Subcutaneous abdominal adipose tissue (tissue), 5 donors: ENCODE results near the gene QSOX1.

ENCODE experiments used
- H3K27ac ChIP-seq: one replicate; pipeline ENCODE4 v1.7.0; 2013; ENCODE audit warnings: low read depth, mild to moderate bottlenecking, inconsistent platforms, low read length, moderate library complexity
- H3K27me3 ChIP-seq, 5 donors: one replicate each; pipeline ENCODE4 v1.7.0; 2013; ENCODE audit warnings: low read length in 5 of 5, inconsistent platforms in 1 of 5; ENCODE audit not compliant: control insufficient read depth in 5 of 5, insufficient read depth in 4 of 5
- H3K36me3 ChIP-seq, 5 donors: one replicate each; pipeline ENCODE4 v1.7.0; 2013; ENCODE audit warnings: low read length in 5 of 5; ENCODE audit not compliant: control insufficient read depth in 5 of 5, insufficient read depth in 5 of 5
- H3K4me1 ChIP-seq, 5 donors: one replicate each; pipeline ENCODE4 v1.7.0; 2013; ENCODE audit warnings: low read length in 5 of 5, mild to moderate bottlenecking in 3 of 5, moderate library complexity in 1 of 5; ENCODE audit not compliant: control insufficient read depth in 5 of 5, insufficient read depth in 5 of 5
- H3K4me3 ChIP-seq, 5 donors: one replicate each; pipeline ENCODE4 v1.7.0; 2013; ENCODE audit warnings: low read length in 5 of 5, low read depth in 1 of 5
- H3K9ac ChIP-seq, 5 donors: one replicate each; pipeline ENCODE4 v1.7.0; 2013; ENCODE audit warnings: low read length in 5 of 5, mild to moderate bottlenecking in 4 of 5, moderate library complexity in 3 of 5
- H3K9me3 ChIP-seq, 5 donors: one replicate each; pipeline ENCODE4 v1.7.0; 2013; ENCODE audit warnings: low read length in 5 of 5; ENCODE audit not compliant: control insufficient read depth in 5 of 5
- donor health status: healthy.
- donor health status: healthy.
- donor health status: healthy.
- donor health status: healthy.
- donor health status: healthy.

The QSOX1 gene

DNA sequence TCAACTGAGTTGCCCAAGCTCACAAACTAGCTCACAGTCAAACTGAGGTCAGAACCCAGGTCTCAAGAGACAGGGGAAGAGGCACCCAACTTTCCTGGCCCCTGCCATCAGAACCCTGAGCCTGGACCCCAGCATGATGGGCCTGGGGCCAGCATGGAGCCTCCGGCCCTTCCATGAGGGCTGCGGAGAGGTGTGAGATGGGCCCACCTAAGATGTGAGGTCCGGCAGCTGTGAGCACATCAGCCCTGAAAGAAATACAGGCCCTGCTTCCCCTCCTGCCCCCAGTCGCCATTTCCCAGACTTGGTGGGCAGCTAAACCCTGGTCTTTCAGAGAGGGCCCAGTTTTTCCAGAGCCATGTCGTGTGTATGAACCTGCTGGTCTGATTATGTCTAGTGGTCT lies 30.6 kb downstream of the QSOX1 start:
- Histone ChIP-seq H3K9me3 (no peaks in the 10 kb centered on the region), H3K9ac (no peak overlapping the region), H3K27ac (no peak overlapping the region), H3K4me1 (no peaks in the 10 kb centered on the region), H3K36me3 (peaks cover 3 to 80% (median 56%) of the 10 kb centered on the region in 5 donors), H3K4me3 (no peak overlapping the region), H3K27me3 (no peaks in the 10 kb centered on the region)

DNA sequence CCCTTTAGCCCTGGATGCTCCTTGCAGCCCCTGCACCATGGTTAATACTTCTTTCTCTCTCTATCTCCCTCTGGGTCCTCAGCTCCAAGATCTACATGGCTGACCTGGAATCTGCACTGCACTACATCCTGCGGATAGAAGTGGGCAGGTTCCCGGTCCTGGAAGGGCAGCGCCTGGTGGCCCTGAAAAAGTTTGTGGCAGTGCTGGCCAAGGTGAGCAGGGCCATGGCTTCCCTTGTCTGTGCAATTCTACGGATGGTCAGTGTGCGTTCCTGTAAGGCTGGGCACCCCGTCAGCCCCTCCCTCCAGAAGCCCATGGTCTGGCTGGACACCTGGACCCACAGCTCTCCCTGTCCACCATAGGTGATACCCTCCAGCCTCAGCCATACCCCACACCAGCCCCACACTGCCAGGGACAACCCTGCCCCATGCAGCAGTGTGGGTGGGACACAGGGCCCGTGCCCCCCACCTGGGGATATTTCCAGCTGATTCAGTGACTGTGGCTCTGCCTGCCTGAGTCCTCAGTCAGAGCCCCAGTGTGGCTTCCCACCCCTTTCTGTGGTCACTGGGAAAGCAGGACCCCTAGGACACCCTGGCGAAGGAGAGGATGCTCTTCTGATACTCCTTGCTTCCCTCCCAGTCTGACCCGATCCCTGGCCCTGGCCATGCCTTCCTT lies 31.4 kb downstream of the QSOX1 start:
- no peaks in the 10 kb centered on the region for H3K4me1 ChIP-seq
- H3K27me3 ChIP-seq: no peaks in the 10 kb centered on the region
- H3K9me3 ChIP-seq: no peaks in the 10 kb centered on the region
- H3K36me3 ChIP-seq: peaks cover 3 to 88% (median 64%) of the 10 kb centered on the region in 5 donors
- H3K27ac ChIP-seq: no peak overlapping the region
- no peak overlapping the region for H3K9ac ChIP-seq
- H3K4me3 ChIP-seq: no peak overlapping the region

DNA sequence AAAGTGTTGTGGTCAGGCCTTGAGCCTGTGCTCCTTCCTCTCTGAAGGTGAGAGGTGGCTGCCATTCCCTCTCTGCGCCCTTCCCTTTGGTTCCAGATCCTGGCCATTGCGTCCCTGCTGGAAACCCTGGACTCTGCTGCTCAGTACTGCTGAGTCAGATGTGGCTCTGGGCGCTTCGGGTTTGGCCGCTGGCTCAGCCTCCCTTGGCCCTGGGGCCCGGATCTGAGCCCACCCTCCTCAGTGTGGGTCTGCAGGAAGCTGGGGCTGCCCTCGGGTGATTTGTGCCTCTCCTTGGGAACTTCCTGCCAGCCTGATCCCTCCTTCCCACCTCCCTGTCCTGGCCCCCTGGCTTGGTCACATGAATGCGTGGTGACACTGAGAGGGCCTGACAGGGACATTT lies 32.2 kb downstream of the QSOX1 start:
- Histone ChIP-seq H3K9me3 (no peaks in the 10 kb centered on the region), H3K27ac (no peak overlapping the region), H3K36me3 (peaks cover 3 to 94% (median 70%) of the 10 kb centered on the region in 5 donors), H3K9ac (no peak overlapping the region), H3K4me3 (no peak overlapping the region), H3K27me3 (no peaks in the 10 kb centered on the region), H3K4me1 (no peaks in the 10 kb centered on the region)

DNA sequence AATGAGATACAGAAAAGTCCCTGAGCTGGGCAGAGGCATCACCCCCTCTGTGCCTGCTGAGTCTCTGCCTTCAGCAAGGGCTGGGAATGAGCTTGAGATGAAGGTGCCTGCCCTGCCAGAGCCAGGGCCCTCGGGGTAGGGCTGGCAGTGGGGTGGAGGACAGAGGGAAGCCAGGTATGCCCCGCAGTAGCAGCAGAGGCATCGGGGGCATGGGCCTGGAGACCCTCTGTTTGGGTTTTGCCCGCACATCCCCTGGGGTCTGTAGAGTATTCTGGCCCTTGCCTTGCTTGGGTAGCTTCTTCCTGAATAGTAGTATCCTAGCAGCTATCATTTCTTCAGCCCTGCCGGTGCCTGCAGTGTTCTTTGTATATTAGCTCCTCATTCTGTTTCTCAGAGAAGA lies 33.0 kb downstream of the QSOX1 start:
- no peaks in the 10 kb centered on the region for H3K4me1 ChIP-seq
- H3K9me3 ChIP-seq: no peaks in the 10 kb centered on the region
- H3K27ac ChIP-seq: no peak overlapping the region
- no peak overlapping the region for H3K4me3 ChIP-seq
- peaks cover 3 to 94% (median 68%) of the 10 kb centered on the region in 5 donors for H3K36me3 ChIP-seq
- no peaks in the 10 kb centered on the region for H3K27me3 ChIP-seq
- no peak overlapping the region for H3K9ac ChIP-seq

DNA sequence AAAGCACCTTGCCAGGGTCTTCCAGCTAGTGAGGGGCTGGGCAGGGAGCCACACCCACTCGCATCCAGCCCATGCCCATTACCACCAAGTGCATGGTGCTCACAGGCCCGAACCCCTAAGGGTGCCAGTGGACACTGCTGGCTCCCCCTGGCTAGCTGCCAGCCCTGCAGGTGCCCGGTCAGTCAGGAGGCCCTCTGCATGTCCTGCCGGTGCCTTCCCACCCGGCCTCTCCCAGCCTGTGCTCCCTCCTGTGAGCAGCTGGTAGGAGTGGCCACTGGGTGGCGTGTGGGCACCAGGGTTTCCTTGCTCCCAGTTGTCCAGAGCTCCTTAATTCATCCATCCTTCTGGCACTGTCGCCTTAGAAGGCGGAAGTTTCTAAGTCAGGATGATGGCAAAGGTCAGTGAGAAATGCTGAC lies 33.4 kb downstream of the QSOX1 start:
- Histone ChIP-seq H3K9me3 (no peaks in the 10 kb centered on the region), H3K36me3 (peaks cover 3 to 90% (median 68%) of the 10 kb centered on the region in 5 donors), H3K4me1 (no peaks in the 10 kb centered on the region), H3K4me3 (no peak overlapping the region), H3K27ac (no peak overlapping the region), H3K9ac (no peak overlapping the region), H3K27me3 (no peaks in the 10 kb centered on the region)

DNA sequence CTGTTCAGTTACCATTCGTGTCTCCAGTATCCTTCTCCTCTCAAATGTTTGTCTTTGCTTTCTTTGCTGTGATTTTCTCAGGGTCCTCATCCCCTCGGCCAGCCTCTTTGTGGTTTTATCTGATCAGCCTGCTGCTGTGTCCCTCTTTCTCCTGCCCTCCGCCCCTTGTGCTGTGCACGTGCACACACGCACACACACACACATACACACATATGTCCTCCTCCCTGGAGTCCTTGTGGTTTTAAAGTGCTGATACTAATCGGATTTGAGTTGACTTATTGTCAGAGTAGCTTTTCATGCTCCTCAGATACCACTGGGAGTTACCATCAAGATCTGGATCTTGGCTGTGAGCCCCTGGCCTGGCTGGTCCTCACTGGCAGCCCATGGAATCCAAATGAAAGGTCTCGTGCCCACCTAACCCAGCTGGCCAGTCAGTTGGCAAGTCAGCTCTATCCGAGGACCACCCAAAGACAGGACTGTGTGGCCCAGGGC lies 34.1 kb downstream of the QSOX1 start:
- Histone ChIP-seq H3K4me1 (no peaks in the 10 kb centered on the region), H3K36me3 (peaks cover 3 to 88% (median 64%) of the 10 kb centered on the region in 5 donors), H3K27me3 (no peaks in the 10 kb centered on the region), H3K9ac (no peak overlapping the region), H3K4me3 (no peak overlapping the region), H3K27ac (no peak overlapping the region), H3K9me3 (no peaks in the 10 kb centered on the region)

DNA sequence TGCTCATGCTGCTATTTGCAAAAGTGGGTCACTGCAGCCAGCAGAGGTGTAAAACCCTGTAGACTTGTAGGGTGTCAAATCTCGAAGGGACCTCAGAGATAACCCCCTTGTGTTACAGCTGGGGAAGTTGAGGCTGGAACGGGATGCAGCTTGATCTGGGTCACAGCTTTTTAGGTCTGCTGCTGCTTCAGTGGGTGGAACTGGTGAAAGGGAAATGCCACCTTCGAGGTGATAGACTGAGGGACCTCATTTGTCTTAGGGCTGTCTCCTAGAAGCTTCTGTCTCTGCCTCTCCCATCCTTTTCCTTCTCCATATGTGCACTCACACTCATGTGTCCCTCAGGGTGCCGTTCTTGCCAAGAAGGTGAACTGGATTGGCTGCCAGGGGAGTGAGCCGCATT lies 35.4 kb downstream of the QSOX1 start:
- Histone ChIP-seq H3K4me3 (no peak overlapping the region), H3K4me1 (no peaks in the 10 kb centered on the region), H3K36me3 (peaks cover 3 to 87% (median 54%) of the 10 kb centered on the region in 5 donors), H3K27ac (no peak overlapping the region), H3K9ac (no peak overlapping the region), H3K9me3 (no peaks in the 10 kb centered on the region), H3K27me3 (no peaks in the 10 kb centered on the region)

DNA sequence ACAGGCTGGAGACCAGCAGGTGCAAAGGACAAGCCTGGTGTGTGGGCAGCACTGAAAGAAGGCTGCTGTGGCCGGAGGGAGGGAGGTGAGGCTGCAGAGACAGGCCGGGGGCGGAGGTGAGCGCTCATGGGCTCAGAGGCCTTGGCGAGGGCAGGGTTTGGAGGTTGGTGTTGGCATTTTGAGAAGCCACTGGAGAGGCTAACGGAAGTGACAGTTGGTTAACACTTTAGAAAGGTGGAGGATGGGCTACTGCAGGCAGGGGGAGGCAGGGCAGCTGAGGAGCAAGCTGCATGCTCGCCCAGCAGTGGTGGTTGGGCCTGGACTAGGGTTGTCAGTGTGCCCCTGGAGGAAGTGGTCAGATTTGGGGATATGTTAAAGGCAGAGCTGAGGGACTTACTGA lies 37.5 kb downstream of the QSOX1 start:
- Histone ChIP-seq H3K36me3 (peaks cover 3 to 84% (median 52%) of the 10 kb centered on the region in 5 donors), H3K9me3 (no peaks in the 10 kb centered on the region)

DNA sequence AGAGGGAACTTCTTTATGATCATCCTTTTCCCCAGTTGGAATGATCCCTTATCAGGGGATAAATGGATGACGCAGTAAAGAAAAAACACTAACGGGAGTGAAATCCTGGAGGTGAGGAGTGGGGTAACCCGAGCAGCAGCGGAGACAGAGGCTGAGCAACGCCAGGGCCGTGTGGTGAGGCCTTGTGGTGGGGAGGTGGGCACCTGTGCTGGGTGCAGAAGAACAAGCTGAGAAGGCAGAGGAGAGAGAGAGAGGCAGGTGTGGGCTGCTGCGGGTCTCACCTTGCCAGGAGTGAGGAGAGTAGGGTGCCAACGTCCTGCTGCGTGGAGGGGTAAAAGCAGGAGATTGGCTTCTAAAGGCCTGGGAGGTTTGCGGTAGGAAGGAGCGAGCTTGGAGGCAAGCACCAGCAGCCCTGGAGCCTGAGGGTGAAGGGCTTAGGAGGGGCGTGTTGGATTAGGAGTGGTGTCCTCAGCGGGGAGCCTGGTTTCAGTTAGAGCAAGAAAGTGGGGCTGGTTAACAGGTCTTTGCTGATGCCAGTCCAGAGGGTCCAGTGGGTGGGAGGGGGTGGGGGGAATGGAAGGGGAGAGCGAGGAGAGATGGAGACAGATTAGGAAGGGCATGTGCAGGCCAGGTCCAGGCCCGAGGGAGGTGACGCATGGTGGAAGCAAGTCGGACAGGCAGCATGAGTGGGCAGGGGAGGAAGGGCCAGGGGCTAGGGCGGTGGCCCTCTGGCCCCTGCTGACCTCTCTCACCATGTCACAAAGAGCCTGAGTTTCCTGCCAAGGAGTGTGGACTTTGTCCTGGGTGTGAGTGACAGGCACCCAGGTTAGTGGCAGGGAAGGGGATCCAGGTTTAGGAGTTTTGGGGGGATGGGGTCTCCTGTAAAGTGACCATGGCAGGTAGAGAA lies 38.7 kb downstream of the QSOX1 start:
- peaks cover 3 to 82% (median 52%) of the 10 kb centered on the region in 5 donors for H3K36me3 ChIP-seq

More for the DNA sequence above, 37.5 kb downstream of the QSOX1 start:
- H3K4me1 ChIP-seq: no peaks in the 10 kb centered on the region
- H3K9ac ChIP-seq: no peak overlapping the region
- H3K27ac ChIP-seq: no peak overlapping the region
- H3K27me3 ChIP-seq: no peaks in the 10 kb centered on the region
- H3K4me3 ChIP-seq: no peak overlapping the region

DNA sequence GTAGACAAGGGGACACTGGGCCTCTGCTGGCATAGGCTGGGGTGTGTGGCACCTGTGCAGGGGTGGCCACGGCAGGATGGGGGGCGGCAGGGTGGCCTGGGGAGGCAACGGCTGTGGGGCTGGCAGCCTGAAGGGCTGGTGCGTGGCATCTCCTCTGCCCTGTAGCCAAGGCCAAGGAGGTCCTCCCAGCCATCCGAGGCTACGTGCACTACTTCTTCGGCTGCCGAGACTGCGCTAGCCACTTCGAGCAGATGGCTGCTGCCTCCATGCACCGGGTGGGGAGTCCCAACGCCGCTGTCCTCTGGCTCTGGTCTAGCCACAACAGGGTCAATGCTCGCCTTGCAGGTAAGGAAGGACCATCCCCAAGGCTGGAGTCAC lies 39.4 kb downstream of the QSOX1 start:
- Histone ChIP-seq H3K4me3 (no peak overlapping the region), H3K9me3 (no peaks in the 10 kb centered on the region), H3K27ac (no peak overlapping the region), H3K27me3 (no peaks in the 10 kb centered on the region), H3K4me1 (no peaks in the 10 kb centered on the region), H3K36me3 (peaks cover 3 to 76% (median 52%) of the 10 kb centered on the region in 5 donors), H3K9ac (no peak overlapping the region)

More for the DNA sequence above, 38.7 kb downstream of the QSOX1 start:
- Histone ChIP-seq H3K4me1 (no peaks in the 10 kb centered on the region), H3K9ac (no peak overlapping the region), H3K27me3 (no peaks in the 10 kb centered on the region), H3K4me3 (no peak overlapping the region), H3K9me3 (no peaks in the 10 kb centered on the region), H3K27ac (no peak overlapping the region)
